Chondrocyte (in vitro differentiated cells): ENCODE results near the gene MBNL1. TPM values are rescaled to one million over a fixed set of nuclear protein-coding genes. Genes with fewer than 3 reads are reported as not detected.
A peak's percentile ranks its signal among the peaks of the same experiment; 100 is the strongest.

Experiments used
- DNase-seq: peaks from one replicate; pipeline ENCODE4 v3.0.0; 2021; ENCODE audit warnings: mixed read lengths, low spot score
- H3K27ac Mint-ChIP-seq: one replicate; pipeline ENCODE4 v1.8.0; 2021; ENCODE audit warnings: mild to moderate bottlenecking, moderate library complexity, mixed read lengths; ENCODE audit not compliant: unreplicated experiment
- H3K27me3 Mint-ChIP-seq: 2 replicates; pipeline ENCODE4 v1.8.0; 2021; ENCODE audit warnings: low read depth, mixed read lengths
- H3K36me3 Mint-ChIP-seq: 2 replicates; pipeline ENCODE4 v1.8.0; 2021; ENCODE audit warnings: low read depth, mixed read lengths
- H3K4me1 Mint-ChIP-seq: 2 replicates; pipeline ENCODE4 v1.8.0; 2021; ENCODE audit warnings: low read depth, mild to moderate bottlenecking, mixed read lengths
- H3K4me3 Mint-ChIP-seq: one replicate; pipeline ENCODE4 v1.8.0; 2021; ENCODE audit warnings: mild to moderate bottlenecking, moderate library complexity, mixed read lengths; ENCODE audit not compliant: unreplicated experiment
- H3K9me3 Mint-ChIP-seq: 2 replicates; pipeline ENCODE4 v1.8.0; 2021; ENCODE audit warnings: low read depth, mixed read lengths
- total RNA-seq: library from RNA; stranded (reverse); gene quantifications from 3 replicates; pipeline ENCODE4 v1.2.1, GENCODE V29; 2021
- TF ChIP-seq, protein P1 (sequence below): fragments of 200-600 bp; sonication (generic); IDR thresholded peaks from 2 replicates; pipeline ENCODE4 v1.5.0; 2021; ENCODE audit warnings: antibody characterized with exemption, mild to moderate bottlenecking, moderate library complexity

MBNL1 gene
- total RNA-seq, 1 donor from 2014 or later: 166 TPM

DNA sequence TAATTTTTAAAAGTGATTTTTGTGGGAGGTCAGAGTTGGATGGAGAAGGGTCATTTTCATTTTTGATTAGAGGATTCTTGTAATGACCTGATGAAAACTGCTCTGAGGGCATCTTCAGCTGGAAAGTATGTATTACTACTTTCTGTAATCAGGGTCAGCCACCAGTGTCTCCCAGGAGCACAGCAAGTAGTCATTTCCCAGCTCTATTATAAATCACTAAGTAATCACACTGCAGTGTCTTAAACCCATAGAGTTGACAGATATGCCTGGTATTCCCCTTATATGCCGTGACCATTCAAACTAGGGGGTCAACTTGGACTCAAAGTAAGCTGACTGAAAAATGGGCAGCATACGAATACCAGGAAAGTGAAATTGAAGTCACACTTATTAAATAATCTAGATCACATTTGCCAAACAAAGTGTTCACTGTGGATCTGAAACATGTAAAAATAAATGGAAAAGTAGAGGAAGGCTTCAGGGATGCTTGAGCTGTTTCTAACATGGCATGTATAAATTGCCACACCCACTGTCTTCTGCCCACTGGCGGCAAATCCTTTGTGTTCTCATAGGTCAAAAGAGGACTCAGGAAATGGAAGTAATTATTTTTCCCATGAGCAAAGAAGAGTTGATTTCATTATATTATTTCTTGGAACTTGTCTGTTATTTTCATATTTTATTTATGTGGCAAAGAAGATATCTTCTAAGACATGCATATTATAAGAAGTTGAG, 105.7 kb downstream of the MBNL1 start:
- H3K4me1 Mint-ChIP-seq: peaks cover 76% of the 10 kb centered on the region
- no peaks in the 10 kb centered on the region for H3K27me3 Mint-ChIP-seq
- no peak overlapping the region for H3K4me3 Mint-ChIP-seq
- TF ChIP-seq, protein P1, sequence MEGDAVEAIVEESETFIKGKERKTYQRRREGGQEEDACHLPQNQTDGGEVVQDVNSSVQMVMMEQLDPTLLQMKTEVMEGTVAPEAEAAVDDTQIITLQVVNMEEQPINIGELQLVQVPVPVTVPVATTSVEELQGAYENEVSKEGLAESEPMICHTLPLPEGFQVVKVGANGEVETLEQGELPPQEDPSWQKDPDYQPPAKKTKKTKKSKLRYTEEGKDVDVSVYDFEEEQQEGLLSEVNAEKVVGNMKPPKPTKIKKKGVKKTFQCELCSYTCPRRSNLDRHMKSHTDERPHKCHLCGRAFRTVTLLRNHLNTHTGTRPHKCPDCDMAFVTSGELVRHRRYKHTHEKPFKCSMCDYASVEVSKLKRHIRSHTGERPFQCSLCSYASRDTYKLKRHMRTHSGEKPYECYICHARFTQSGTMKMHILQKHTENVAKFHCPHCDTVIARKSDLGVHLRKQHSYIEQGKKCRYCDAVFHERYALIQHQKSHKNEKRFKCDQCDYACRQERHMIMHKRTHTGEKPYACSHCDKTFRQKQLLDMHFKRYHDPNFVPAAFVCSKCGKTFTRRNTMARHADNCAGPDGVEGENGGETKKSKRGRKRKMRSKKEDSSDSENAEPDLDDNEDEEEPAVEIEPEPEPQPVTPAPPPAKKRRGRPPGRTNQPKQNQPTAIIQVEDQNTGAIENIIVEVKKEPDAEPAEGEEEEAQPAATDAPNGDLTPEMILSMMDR: no peak
- peak overlapping the region; percentile 65 for H3K27ac Mint-ChIP-seq
- no peaks in the 10 kb centered on the region for H3K36me3 Mint-ChIP-seq
- H3K9me3 Mint-ChIP-seq: no peaks in the 10 kb centered on the region
- DNase-seq: no peak

DNA sequence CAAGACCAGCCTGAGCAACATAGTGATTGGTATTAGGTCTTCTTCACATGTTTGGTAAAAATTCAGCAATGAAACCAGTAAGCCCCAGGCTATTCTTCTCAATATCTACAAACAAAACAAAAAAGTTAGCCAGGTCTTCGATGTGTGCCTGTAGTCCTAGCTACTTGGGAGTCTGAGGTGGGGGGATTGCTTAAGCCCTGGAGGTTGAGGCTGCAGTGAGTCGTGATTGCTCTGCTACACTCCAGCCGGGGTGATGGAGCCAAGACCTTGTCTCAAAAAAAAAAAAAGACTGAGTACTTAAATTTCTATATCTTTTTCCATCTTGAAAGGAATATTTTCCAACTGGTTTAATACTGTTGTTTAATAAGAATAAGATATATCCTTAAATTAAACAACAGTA, 106.8 kb downstream of the MBNL1 start:
- DNase-seq: no peak
- Mint-ChIP-seq H3K36me3 (no peaks in the 10 kb centered on the region), H3K27ac (peak overlapping the region; percentile 91), H3K27me3 (no peaks in the 10 kb centered on the region), H3K4me3 (no peak overlapping the region), H3K4me1 (peaks cover 75% of the 10 kb centered on the region), H3K9me3 (no peaks in the 10 kb centered on the region)
- TF ChIP-seq, protein P1: no peak

DNA sequence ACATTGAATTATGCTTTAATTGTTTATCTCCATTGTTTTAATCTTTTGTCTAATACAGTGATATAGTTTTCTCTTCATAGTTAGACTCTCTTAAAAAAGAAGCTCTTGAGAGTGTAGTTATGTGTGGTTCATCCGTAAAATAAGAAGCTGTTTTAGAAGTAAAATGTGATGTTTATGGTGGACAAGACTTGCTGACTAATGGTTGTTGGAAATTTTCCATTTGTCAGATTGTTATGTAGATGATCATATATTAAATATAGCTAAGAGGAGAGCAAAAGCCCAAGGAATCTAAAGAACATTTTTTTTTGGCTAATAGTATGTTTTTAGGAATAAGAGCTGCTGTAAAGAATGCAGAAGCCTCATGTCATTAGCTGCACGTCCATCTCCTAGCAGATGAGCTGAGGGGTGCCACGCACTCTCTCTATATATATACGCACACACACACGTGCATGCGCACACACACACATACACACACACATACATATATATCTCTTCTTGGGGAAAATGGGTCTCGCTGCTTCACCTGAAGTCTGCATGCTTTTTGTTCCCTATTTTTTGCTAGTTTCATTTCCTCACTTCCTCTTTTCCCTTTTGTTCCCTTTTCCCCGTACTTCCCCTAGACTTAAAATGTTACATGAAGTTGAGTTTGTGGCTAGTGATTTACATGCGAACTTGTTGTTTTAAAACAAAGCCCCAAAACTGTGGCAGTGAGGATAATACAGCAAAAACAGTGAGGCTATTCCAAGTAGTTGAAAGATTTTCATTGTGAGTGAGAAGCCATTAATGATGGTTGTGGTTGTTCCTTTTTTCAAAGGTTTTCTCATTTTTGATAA, 107.8 kb downstream of the MBNL1 start:
- Mint-ChIP-seq H3K27ac (peak overlapping the region; percentile 91), H3K27me3 (no peaks in the 10 kb centered on the region), H3K36me3 (no peaks in the 10 kb centered on the region), H3K4me1 (peaks cover 74% of the 10 kb centered on the region), H3K4me3 (peak overlapping the region; percentile 45), H3K9me3 (no peaks in the 10 kb centered on the region)
- DNase-seq: no peak
- TF ChIP-seq, protein P1: no peak

DNA sequence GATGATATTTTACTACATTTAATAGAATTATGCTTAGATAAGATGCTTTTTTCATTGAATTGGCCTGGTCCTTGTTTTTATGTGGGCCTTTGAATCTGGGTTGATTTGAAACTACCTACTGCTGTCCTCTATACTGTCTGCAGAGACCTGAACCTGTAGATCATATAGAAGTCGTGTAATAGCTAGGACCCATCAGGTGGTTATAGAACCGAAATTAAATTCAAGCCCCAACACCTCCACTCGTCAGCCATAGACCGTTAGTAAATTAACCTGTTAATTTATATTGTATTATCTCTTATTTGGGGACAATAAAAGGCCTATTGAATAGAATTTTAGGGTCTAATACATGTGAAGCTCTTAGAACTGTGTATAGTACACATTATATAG, 108.4 kb downstream of the MBNL1 start:
- Mint-ChIP-seq H3K9me3 (no peaks in the 10 kb centered on the region), H3K36me3 (no peaks in the 10 kb centered on the region), H3K4me1 (peaks cover 75% of the 10 kb centered on the region), H3K27ac (peak overlapping the region; percentile 91), H3K27me3 (no peaks in the 10 kb centered on the region), H3K4me3 (no peak overlapping the region)
- DNase-seq: no peak
- TF ChIP-seq, protein P1: no peak

DNA sequence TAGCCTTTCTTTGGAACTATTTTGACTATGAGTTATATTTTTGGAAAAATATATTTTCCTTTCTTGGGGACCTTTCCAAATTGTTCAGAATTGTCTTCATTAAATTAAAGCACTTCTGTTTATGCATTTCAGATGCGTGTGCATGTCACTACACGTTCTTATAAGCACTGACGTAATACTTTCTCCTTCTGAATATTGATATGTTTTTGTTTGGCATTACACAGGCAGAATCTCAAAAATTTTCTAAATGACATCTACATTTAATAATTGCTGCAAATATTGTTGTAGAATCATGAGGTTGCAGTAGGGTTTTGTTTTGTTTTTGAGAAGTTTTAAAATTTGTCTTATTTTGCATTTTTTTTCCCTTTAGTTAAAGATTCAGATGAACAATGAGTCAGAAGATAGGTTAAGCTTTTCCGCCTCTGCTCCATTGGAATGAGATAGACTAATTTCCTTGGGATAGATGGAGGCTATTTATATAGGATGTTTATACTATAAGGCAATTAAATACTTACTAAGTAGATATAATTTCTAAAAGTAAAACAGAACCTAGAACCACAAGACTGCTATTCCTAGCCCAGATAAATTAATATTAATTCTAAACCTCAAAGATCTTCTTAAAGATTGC, 110.8 kb downstream of the MBNL1 start:
- Mint-ChIP-seq H3K27ac (peak overlapping the region; percentile 83), H3K36me3 (no peaks in the 10 kb centered on the region), H3K4me1 (peaks cover 79% of the 10 kb centered on the region), H3K4me3 (no peak overlapping the region), H3K9me3 (no peaks in the 10 kb centered on the region), H3K27me3 (no peaks in the 10 kb centered on the region)
- TF ChIP-seq, protein P1: no peak
- DNase-seq: no peak
